ENCODE measurements around the gene ASXL3. TPM values are rescaled to one million over a fixed set of nuclear protein-coding genes. Genes with fewer than 3 reads are reported as not detected.

Gene ASXL3
- total RNA-seq, 2 donors from 2014 or later = 2.2 to 7.3 TPM

DNA sequence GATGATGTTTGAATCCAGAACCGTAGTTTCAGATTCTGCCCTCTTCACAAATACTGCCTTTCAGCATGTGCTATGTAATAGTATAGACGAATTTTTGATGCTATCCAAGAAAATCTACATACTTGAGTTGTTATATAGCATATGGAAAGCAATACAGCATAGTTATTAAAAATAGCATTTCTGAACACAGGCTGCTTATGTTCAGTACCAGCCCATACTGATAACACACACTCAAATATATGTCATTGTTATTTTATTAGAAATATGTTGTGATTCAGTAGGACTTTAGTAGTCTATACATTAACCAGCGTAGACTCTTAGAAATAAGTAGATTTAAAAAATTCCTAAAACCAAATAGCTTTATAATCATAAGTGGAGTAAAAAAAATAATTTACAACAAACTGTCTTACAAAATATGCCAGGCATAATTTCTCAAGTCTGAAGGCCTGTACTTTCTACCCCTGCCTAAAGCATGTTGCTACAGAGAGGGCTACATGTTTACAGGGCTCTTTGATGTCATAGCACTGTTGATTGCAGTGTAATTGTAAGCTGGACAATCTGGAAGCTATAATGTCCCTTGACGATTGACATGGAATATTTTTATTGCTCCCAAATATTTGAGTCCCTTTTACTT lies 86.3 kb downstream of the ASXL3 start:
- Histone ChIP-seq H3K27me3 (replicated peaks; ENCODE audit: insufficient read depth) (no peaks in the 10 kb centered on the region), H3K4me1 (ENCODE audit: control insufficient read depth in 1 of 2, low read depth in 2 of 2) (no peaks in the 10 kb centered on the region), H3K4me3 (no peak overlapping the region), H3K36me3 (no peaks in the 10 kb centered on the region), H3K9me3 (no peaks in the 10 kb centered on the region), H3K27ac (no peak overlapping the region)
- no peak for DNase-seq (ENCODE audit: low spot score)
- ATAC-seq (ENCODE audit: insufficient number of reproducible peaks, low FRiP score, low read depth) = no peak
- TF ChIP-seq, protein P1, sequence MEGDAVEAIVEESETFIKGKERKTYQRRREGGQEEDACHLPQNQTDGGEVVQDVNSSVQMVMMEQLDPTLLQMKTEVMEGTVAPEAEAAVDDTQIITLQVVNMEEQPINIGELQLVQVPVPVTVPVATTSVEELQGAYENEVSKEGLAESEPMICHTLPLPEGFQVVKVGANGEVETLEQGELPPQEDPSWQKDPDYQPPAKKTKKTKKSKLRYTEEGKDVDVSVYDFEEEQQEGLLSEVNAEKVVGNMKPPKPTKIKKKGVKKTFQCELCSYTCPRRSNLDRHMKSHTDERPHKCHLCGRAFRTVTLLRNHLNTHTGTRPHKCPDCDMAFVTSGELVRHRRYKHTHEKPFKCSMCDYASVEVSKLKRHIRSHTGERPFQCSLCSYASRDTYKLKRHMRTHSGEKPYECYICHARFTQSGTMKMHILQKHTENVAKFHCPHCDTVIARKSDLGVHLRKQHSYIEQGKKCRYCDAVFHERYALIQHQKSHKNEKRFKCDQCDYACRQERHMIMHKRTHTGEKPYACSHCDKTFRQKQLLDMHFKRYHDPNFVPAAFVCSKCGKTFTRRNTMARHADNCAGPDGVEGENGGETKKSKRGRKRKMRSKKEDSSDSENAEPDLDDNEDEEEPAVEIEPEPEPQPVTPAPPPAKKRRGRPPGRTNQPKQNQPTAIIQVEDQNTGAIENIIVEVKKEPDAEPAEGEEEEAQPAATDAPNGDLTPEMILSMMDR (IDR thresholded peaks at IDR 0.05) = no peak

DNA sequence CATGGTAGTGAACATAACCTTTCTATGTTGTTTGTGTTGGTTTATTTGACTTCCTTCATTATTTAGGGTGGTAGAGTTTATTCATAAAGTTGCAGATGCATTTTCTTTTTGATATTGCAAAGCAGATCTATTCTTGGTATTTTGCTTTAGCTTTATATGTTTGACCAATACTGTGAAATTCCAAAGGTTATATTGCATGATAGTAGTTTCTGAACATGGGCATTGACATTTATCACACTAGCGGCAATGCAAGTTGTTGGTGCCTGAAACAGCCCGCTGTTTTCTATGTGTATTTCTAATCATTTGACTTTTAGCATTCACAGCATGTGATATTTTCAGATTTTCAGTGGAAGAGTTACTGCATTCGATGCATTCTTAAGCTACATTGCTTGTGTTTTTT lies 87.2 kb downstream of the ASXL3 start:
- Histone ChIP-seq H3K27me3 (replicated peaks; ENCODE audit: insufficient read depth) (no peaks in the 10 kb centered on the region), H3K36me3 (no peaks in the 10 kb centered on the region), H3K9me3 (no peaks in the 10 kb centered on the region), H3K4me1 (ENCODE audit: control insufficient read depth in 1 of 2, low read depth in 2 of 2) (no peaks in the 10 kb centered on the region), H3K4me3 (no peak overlapping the region), H3K27ac (no peak overlapping the region)
- DNase-seq (ENCODE audit: low spot score) (no peak), ATAC-seq (ENCODE audit: insufficient number of reproducible peaks, low FRiP score, low read depth) (no peak)
- TF ChIP-seq, protein P1 (IDR thresholded peaks at IDR 0.05) = no peak

DNA sequence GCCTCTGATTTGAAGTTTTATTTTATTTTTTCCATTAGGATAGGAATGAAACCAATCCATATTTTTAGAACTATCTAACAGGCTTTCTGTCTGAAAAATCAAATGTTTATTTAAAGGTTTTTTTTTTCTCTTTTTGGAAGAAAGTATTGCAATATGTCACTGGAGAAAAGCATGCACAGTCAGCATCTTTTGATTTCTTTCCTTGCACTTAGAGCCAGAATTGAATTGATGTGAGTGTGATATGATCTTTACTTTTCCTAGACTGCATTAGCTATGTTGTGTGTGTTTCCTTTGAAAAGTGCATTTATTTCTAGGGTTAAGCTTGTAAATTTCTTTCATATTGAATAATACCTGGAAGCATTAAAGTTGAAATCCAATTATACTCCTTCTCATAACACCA lies 87.6 kb downstream of the ASXL3 start:
- no peaks in the 10 kb centered on the region for H3K9me3 ChIP-seq
- no peak overlapping the region for H3K4me3 ChIP-seq
- DNase-seq (ENCODE audit: low spot score) (no peak), ATAC-seq (ENCODE audit: insufficient number of reproducible peaks, low FRiP score, low read depth) (no peak)
- TF ChIP-seq, protein P1 (IDR thresholded peaks at IDR 0.05) = no peak
- H3K27ac ChIP-seq = no peak overlapping the region
- H3K36me3 ChIP-seq = no peaks in the 10 kb centered on the region
- H3K27me3 ChIP-seq (replicated peaks; ENCODE audit: insufficient read depth) = no peaks in the 10 kb centered on the region
- H3K4me1 ChIP-seq (ENCODE audit: control insufficient read depth in 1 of 2, low read depth in 2 of 2) = no peaks in the 10 kb centered on the region

DNA sequence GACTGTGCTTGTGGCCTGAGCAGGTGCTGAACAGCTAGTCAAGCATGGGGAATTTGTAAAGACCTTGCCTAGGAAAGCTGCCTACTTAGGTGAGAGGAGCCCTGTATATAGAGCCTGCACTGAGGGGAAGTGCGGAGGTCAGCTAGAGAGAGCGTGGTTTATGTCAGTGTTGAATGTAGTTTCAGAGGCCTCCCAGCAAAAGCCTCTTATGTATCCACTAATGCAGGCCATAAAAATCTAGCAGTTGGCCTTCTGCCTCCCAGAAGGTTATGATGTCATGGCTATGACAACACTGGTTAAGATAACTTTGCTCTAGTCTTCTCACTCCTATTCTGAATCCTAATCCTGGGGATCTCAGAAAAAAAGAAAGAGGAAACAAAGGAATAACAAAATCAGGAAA lies 88.9 kb downstream of the ASXL3 start:
- TF ChIP-seq, protein P1 (IDR thresholded peaks at IDR 0.05) = no peak
- DNase-seq (ENCODE audit: low spot score) (no peak), ATAC-seq (ENCODE audit: insufficient number of reproducible peaks, low FRiP score, low read depth) (no peak)
- H3K27ac ChIP-seq = no peak overlapping the region
- no peak overlapping the region for H3K4me3 ChIP-seq
- H3K36me3 ChIP-seq = no peaks in the 10 kb centered on the region
- H3K9me3 ChIP-seq = no peaks in the 10 kb centered on the region
- no peaks in the 10 kb centered on the region for H3K4me1 ChIP-seq (ENCODE audit: control insufficient read depth in 1 of 2, low read depth in 2 of 2)
- H3K27me3 ChIP-seq (replicated peaks; ENCODE audit: insufficient read depth) = no peaks in the 10 kb centered on the region

DNA sequence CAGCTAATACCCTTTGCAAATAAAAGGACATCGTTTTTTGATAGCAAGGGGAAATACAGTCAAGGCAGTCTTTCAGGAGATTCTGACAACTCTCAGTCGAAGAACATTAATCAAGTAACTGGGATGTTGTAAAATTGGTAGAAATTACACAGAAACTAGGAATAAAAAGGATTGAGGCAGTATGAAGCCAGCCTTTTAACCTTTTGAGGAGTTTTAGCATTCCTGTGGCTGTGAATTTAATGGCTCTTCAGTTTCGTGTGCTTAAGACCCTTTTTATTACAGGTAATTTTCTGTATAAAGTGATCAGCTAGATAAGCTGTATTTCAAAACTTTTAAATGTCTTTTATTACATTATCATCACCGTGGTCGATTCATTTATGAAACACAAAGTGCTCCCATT lies 91.6 kb downstream of the ASXL3 start:
- DNase-seq (ENCODE audit: low spot score) (no peak), ATAC-seq (ENCODE audit: insufficient number of reproducible peaks, low FRiP score, low read depth) (no peak)
- Histone ChIP-seq H3K36me3 (no peaks in the 10 kb centered on the region), H3K27me3 (replicated peaks; ENCODE audit: insufficient read depth) (no peaks in the 10 kb centered on the region), H3K27ac (no peak overlapping the region), H3K4me1 (ENCODE audit: control insufficient read depth in 1 of 2, low read depth in 2 of 2) (no peaks in the 10 kb centered on the region), H3K9me3 (no peaks in the 10 kb centered on the region), H3K4me3 (no peak overlapping the region)
- TF ChIP-seq, protein P1 (IDR thresholded peaks at IDR 0.05) = no peak
